GM06990 (cell line): Measurements from ENCODE around the gene DSTYK.

Experiments
- DNase-seq: peaks from one replicate; pipeline ENCODE4 v3.0.0-alpha.2; 2011; ENCODE audit not compliant: insufficient read length; ENCODE audit errors: extremely low read depth
- H3K27me3 ChIP-seq: replicated peaks from 2 replicates; pipeline ENCODE4 v1.6.0; 2011; ENCODE audit warnings: low read length; ENCODE audit not compliant: control insufficient read depth, insufficient read depth
- H3K36me3 ChIP-seq: 2 replicates; pipeline ENCODE4 v1.5.1; 2011; ENCODE audit warnings: low read length; ENCODE audit not compliant: control insufficient read depth, insufficient read depth
- H3K4me3 ChIP-seq: replicated peaks from 2 replicates; pipeline ENCODE4 v1.5.1; 2011; ENCODE audit warnings: low read depth, mild to moderate bottlenecking, control low read depth, low read length
- CTCF ChIP-seq: IDR thresholded peaks from 2 replicates; pipeline ENCODE4 v1.5.1; 2011; ENCODE audit warnings: low read length, control low read depth, mild to moderate bottlenecking, inconsistent platforms; ENCODE audit not compliant: insufficient read depth, poor library complexity, severe bottlenecking

The DSTYK gene

GRCh38 chr1:205208811-205209210 is 2.7 kb downstream of the DSTYK start:
- Histone ChIP-seq H3K27me3 (no peaks in the 10 kb centered on the region), H3K36me3 (no peaks in the 10 kb centered on the region), H3K4me3 (no peak overlapping the region)
- no peak for TF ChIP-seq CTCF
- DNase-seq: no peak

GRCh38 chr1:205205055-205205454 is 6.4 kb downstream of the DSTYK start:
- DNase-seq: no peak
- H3K36me3 ChIP-seq: no peaks in the 10 kb centered on the region
- H3K4me3 ChIP-seq: no peak overlapping the region
- TF ChIP-seq CTCF: no peak
- no peaks in the 10 kb centered on the region for H3K27me3 ChIP-seq

GRCh38 chr1:205204552-205204951 is 7.0 kb downstream of the DSTYK start:
- no peak for DNase-seq

GRCh38 chr1:205199931-205200299 is 11.6 kb downstream of the DSTYK start:
- DNase-seq: no peak
- H3K4me3 ChIP-seq: no peak overlapping the region
- H3K36me3 ChIP-seq: no peaks in the 10 kb centered on the region
- no peak for TF ChIP-seq CTCF
- H3K27me3 ChIP-seq: no peaks in the 10 kb centered on the region

More at GRCh38 chr1:205204552-205204951, 7.0 kb downstream of the DSTYK start:
- H3K27me3 ChIP-seq: no peaks in the 10 kb centered on the region
- H3K4me3 ChIP-seq: no peak overlapping the region
- H3K36me3 ChIP-seq: no peaks in the 10 kb centered on the region
- no peak for TF ChIP-seq CTCF

GRCh38 chr1:205199090-205199930 is 12.2 kb downstream of the DSTYK start:
- no peak for TF ChIP-seq CTCF
- Histone ChIP-seq H3K36me3 (no peaks in the 10 kb centered on the region), H3K27me3 (no peaks in the 10 kb centered on the region), H3K4me3 (no peak overlapping the region)
- no peak for DNase-seq
